Cardiac muscle cell (in vitro differentiated cells and primary cell): Measurements from ENCODE around the gene NME7. TPM values are rescaled to one million over a fixed set of nuclear protein-coding genes. Genes with fewer than 3 reads are reported as not detected.

Experiments
- DNase-seq, 2 donors: peaks; one replicate each; pipeline versions ENCODE4 v3.0.0 to v3.0.0-alpha.2; 2010 to 2017; ENCODE audit warnings: low read depth in 1 of 2, low spot score in 1 of 2
- H3K27ac ChIP-seq: fragments of 200-600 bp; sonication (generic); 2 replicates; pipeline ENCODE4 v1.5.1; 2016
- H3K27me3 ChIP-seq: fragments of 200-600 bp; sonication (generic); 2 replicates; pipeline ENCODE4 v1.6.0; 2016; ENCODE audit warnings: control low read depth
- H3K36me3 ChIP-seq: fragments of 200-600 bp; sonication (generic); 2 replicates; pipeline ENCODE4 v1.5.1; 2016; ENCODE audit warnings: control low read depth
- H3K4me1 ChIP-seq: fragments of 200-600 bp; sonication (generic); 2 replicates; pipeline ENCODE4 v1.8.1; 2017; ENCODE audit warnings: low read depth, mild to moderate bottlenecking, mixed run types
- H3K4me3 ChIP-seq: fragments of 200-600 bp; sonication (generic); 2 replicates; pipeline ENCODE4 v1.5.1; 2016; ENCODE audit warnings: mild to moderate bottlenecking
- H3K9me3 ChIP-seq: fragments of 200-600 bp; sonication (generic); 2 replicates; pipeline ENCODE4 v1.5.1; 2017; ENCODE audit warnings: low read depth, mild to moderate bottlenecking, control low read depth
- CTCF ChIP-seq: IDR thresholded peaks from 2 replicates; pipeline ENCODE4 v1.5.1; 2012; ENCODE audit warnings: low read depth, mild to moderate bottlenecking, low read length
- polyA plus RNA-seq: library from polyadenylated mRNA; unstranded; fragments of >200 nt; fragmentation: Nextera tagmentation; extraction: Ambion mirVana; gene quantifications from 2 replicates; pipeline ENCODE4 v1.2.1, GENCODE V29; 2016
- total RNA-seq: library from RNA; depleted of rRNA; stranded (reverse); fragments of >200 nt; gene quantifications from 2 replicates; pipeline ENCODE4 v1.2.3, GENCODE V29; 2016

The NME7 gene
- total and polyA plus RNA-seq, 2 experiments from 2014 or later = 10.1 to 110 TPM

- DNase-seq = peak in 1 of 2 donors; percentile 59
- TF ChIP-seq CTCF = no peak
- peak overlapping the region; percentile 27 for H3K27ac ChIP-seq
- H3K27me3 ChIP-seq = no peaks in the 10 kb centered on the region
- H3K36me3 ChIP-seq = peaks cover 71% of the 10 kb centered on the region
- peak overlapping the region; percentile 100 for H3K4me3 ChIP-seq
- no peaks in the 10 kb centered on the region for H3K9me3 ChIP-seq
- peaks cover 57% of the 10 kb centered on the region for H3K4me1 ChIP-seq
Measured at GRCh38 chr1:169112241-169112640, 255.4 kb downstream of the NME7 start.

- peaks cover 51% of the 10 kb centered on the region for H3K4me1 ChIP-seq
- no peak overlapping the region for H3K27ac ChIP-seq
- peak overlapping the region; percentile 100 for H3K4me3 ChIP-seq
- peaks cover 64% of the 10 kb centered on the region for H3K36me3 ChIP-seq
- no peaks in the 10 kb centered on the region for H3K27me3 ChIP-seq
- no peak for DNase-seq
- no peak for TF ChIP-seq CTCF
- H3K9me3 ChIP-seq = no peaks in the 10 kb centered on the region
Measured at GRCh38 chr1:169111472-169111871, 256.1 kb downstream of the NME7 start.

- Histone ChIP-seq H3K36me3 (peaks cover 58% of the 10 kb centered on the region), H3K4me1 (peaks cover 45% of the 10 kb centered on the region), H3K9me3 (no peaks in the 10 kb centered on the region), H3K27me3 (no peaks in the 10 kb centered on the region), H3K4me3 (peak overlapping the region; percentile 100), H3K27ac (no peak overlapping the region)
- DNase-seq = peak in 1 of 2 donors; percentile 62
- TF ChIP-seq CTCF = no peak
Measured at GRCh38 chr1:169110689-169111447, 256.7 kb downstream of the NME7 start.

- Histone ChIP-seq H3K27me3 (no peaks in the 10 kb centered on the region), H3K36me3 (peaks cover 52% of the 10 kb centered on the region), H3K27ac (peak overlapping the region; percentile 94), H3K4me1 (peaks cover 38% of the 10 kb centered on the region), H3K9me3 (no peaks in the 10 kb centered on the region), H3K4me3 (peak overlapping the region; percentile 100)
- TF ChIP-seq CTCF = no peak
- no peak for DNase-seq
Measured at GRCh38 chr1:169110236-169110635, 257.4 kb downstream of the NME7 start.

DNA sequence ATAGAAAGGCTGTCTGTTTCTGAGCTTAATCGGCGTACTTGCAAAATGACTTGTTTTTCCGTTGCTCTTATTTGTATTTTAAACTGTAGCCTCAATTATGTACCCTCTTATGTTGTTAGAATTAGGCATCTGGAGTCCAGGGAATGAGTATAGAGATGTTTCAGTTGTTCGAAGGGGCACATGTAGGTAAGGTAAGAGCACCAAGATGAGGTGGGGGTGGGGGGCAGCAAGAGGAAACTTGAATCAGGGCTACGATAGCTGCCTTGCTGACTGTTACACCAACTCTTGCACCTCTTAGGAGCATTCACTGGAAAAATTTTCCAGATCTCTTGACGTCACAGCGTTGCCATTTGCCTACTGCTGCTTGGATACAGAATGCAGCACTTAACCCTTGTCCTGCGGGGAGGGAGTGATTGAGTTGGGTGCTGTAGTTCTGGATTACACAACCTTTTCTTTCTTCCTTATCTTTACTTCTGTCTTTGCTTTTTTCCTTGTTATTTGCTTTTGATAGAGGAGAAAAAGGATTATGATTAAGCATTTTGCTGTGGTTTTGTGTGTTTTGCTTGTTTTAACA is 257.9 kb downstream of the NME7 start:
- Histone ChIP-seq H3K27ac (peak overlapping the region; percentile 94), H3K27me3 (no peaks in the 10 kb centered on the region), H3K36me3 (peaks cover 50% of the 10 kb centered on the region), H3K9me3 (no peaks in the 10 kb centered on the region), H3K4me3 (peak overlapping the region; percentile 100), H3K4me1 (peaks cover 34% of the 10 kb centered on the region)
- TF ChIP-seq CTCF = no peak
- DNase-seq = peak; percentile 94 to 96
